Iris pigment epithelial cell (primary cell): ENCODE measurements around the gene POLR3F.

Source experiments
- DNase-seq: peaks from one replicate; pipeline ENCODE4 v3.0.0-alpha.2; 2011; ENCODE audit warnings: low read depth

The POLR3F gene

DNA sequence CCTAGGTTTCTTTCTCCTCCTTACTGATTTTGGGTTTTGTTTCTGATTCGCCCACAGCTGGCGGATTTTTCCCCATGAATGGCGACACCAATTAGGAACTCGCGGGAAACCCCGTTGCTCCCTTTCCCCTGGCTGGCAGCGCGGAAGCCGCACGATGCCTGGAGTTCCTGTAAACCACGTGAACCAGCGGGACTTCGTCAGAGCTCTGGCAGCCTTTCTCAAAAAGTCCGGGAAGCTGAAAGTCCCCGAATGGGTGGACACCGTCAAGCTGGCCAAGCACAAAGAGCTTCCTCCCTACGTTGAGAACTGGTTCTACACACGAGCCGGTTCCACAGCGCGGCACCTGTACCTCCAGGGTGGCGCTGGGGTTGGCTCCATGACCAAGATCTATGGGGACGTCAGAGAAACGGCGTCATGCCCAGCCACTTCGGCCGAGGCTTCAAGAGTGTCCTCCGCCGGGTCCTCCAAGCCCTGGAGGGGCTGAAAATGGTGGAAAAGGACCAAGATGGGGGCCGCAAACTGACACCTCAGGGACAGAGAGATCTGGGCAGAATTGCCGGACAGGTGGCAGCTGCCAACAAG is 37.4 kb downstream of the POLR3F start:
- DNase-seq: peak; percentile 14

DNA sequence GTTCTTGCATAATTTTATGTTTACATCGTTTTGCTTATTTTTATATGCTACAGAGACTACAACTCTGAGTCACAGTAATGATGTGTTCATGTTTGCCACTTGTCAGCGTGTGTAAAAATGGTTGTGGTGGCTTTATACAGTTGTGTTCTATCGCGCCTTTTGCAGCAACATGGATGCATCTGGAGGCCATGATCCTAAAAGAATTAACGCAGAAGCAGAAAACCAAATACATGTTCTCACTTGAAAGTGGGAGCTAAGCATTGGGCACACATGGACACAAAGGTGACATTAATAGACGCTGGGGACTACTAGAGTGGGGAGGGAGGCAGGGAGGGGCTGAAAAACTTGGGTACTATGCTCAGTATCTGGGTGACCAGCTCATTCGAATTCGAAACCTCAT is 39.6 kb downstream of the POLR3F start:
- no peak for DNase-seq

DNA sequence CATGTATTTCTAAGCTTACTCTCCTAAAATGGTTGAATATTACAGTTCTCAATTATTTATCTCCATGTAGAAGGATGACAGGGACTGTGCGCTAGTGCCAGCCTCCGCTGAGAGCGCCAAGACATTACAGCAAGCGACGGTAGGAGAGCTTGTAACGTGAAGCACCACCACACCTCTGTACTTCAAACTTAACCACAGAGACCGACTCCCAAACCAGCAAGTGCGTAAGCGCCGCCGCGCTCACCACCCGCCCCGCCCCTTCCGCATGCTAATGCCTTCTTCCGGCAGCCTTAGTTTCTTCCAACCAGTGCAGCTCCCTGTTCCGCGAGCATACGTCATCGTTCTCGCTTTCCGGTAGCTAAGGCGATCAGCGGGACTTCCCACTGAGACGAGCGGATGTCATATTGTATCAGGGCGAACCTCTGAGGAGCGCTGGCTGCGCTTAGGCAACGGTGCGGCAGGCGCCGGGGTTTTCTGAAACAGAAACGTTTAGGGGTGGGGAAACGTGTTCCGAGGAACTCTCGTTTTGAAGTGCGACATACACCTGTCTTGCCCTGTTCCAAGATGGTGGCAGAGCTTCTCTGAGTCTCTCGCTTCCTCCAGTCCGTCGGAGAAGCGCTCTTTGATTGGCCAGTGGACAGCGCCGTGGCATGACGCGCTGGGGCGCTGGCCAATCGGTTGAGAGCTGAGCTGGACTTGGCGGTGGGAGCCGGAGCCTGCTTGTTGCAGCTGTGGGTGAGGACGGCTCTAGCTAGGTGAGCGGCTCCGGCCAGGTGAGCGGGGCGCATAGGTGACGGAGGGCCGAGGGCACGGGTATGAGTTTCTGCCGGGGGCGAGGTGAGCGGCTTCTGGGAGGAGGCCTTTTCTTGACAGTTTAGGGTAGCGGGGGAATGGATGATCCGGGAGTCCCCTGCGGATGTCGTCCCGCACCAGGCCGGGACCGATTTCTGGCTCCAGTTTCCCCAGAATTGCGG is 40.3 kb downstream of the POLR3F start, which contains the start of gene SEC23B:
Gene SEC23B, plus strand, starts transcription at position 723 of the 974 bp plus-strand sequence. CDS start 2,896 bp downstream, outside the sequence.
- peak; percentile 99 for DNase-seq

DNA sequence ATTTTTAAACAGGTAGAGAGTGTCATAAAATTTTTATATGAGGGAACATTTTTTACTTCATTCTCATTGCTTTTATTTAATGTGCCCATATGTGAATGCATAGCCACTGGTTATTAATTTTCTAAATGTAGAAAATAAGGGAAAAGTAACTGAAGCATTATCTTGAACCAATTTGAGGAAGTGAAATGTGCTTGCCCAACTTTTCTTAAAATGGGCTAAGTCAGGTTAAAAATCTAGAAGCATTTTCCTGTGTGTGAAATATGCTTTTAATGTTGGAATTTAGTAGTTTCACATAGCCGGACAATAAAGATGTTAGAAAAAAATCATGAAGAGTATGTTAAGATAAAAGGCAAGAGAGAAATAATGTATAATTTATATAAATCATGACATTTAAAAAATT is 44.4 kb downstream of the POLR3F start:
- no peak for DNase-seq

DNA sequence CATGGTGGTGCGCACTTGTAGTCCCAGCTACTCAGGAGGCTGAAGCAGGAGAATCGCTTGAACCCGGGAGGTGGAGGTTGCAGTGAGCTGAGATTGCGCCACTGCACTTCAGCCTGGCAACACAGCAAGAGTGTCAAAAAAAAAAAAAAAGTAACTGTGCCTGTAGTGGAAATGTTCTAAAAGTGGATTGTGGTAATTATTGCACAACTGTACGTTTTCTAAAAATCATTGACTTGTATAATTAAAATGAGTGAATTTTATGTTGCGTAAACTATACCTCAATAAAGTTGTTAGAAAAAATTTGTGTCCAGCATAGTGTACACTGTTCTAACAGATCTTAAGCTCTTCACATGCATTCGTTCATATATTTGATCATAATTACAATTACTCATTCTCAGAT is 46.0 kb downstream of the POLR3F start:
- no peak for DNase-seq

DNA sequence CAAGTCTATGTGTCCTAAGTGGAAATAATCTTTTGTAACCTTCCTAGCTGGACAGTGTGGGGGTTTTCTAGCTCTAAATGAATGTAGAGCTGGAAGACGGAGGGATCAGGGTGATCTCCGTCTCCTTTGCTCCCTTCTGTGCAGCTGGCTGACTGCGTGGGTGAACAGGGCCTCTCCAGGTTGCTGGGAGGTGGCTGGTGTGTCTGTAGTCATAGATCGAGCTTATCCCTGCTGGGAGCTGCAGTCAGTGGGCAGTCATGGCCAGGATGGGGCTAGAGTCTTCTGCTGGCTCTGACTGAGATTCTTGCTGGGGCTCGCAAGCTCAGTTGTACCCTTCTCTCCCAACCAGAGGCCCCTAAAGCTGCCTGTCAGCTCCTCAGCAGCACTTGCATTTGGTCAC is 46.9 kb downstream of the POLR3F start:
- DNase-seq: no peak

DNA sequence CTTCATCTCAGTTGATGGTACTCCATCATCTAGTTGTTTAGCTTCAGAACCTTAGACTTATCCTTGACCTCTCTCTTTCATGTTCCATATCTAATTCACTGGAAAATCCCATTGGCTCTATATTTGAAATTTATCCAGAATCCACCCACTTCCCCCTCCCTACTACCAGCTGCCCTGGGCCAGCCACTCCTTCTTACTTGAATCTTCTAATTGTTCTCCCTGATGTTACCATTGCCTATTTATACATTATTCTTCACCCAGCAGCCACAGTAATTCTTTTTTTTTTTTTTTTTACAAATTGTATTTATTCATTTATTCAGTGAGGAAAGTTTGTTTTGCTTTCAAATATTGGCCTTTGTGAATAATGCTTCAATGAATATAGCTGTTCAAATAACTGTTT is 48.8 kb downstream of the POLR3F start:
- DNase-seq: no peak

DNA sequence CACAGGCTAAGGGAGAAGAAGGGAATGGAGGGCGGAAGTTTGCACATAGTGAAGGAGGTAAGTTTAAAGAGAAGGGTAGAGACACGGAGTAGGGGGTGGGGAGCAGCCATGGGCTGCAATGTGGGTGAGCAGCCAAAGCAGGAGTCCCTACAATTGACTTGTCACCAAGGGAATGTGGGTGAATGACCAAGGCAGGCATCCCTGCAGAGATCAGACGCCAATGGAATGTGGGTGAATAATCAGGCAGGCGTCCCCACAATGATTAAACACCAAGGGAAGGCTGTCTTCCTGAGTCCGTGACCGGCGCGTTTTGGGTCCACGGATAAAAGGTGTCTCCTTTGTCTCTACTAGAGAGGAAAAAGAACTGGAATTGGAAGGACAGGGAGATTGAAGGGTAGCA is 54.9 kb downstream of the POLR3F start:
- peak; percentile 22 for DNase-seq

DNA sequence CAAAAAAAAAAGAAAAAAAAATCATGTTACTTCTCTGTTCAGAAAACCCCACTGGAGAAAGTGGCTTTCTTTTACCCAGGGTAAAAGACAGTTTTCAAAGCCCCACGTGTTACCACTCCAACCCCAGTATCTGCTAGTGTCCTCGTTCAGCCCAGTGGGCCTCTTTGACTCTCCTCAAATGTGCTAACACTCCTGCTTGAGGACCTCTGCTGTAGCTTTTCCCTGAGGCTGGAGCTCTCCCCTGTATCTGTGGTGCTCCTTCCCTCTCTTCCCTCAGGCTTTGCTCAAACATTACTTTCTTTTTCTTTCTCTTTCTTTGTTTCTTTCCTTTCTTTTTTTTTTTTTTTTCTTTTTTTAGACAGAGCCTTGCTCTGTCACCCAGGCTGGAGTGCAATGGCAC is 55.9 kb downstream of the POLR3F start:
- DNase-seq: no peak

DNA sequence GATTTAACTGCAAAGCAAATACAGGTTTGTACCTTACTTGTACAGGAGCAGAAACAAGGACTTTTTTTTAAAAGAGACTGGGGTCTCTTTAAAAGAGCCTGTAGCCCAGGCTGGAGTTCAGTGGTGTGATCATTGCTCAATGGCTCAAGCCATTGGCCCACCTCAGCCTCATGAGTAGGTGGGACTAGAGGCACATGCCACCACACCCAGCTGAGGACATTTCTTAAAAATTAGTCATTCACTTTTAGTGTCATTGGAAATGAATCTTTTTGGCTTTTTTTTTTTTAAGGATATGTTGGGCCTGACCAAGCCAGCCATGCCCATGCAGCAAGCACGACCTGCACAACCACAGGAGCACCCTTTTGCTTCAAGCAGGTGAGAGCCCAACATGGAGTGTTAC is 57.5 kb downstream of the POLR3F start:
- peak; percentile 63 for DNase-seq

DNA sequence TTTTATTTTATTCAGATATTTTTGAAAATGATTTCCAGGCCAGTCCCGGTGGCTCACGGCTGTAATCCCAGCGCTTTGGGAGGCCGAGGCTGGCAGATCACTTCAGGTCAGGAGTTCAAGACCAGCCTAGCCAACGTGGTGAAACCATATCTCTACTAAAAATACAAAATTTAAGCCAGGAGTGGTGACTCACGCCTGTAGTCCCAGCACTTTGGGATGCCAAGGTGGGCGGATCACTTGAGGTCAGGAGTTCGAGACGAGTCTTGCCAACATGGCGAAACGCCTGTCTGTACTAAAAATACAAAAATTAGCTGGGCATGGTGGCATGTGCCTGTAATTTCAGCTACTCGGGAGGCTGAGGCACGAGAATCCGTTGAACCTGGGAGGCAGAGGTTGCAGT is 59.6 kb downstream of the POLR3F start:
- peak; percentile 27 for DNase-seq

DNA sequence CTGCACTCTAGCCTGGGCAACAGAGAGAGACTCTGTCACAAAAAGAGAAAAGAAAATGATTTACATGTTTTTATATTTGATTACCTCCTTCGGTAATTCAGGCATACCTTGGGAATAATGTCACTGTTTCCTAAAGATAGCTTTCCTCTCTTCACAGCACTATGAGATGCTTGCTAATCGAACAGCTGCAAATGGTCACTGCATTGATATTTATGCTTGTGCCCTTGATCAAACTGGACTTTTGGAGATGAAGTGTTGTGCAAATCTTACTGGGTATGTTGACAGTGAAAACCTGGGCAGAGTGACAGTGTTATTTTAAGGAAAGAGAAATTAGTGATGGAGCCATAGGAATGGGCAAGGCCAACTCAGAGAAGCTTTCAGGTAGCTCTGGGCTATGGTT is 60.1 kb downstream of the POLR3F start:
- no peak for DNase-seq

DNA sequence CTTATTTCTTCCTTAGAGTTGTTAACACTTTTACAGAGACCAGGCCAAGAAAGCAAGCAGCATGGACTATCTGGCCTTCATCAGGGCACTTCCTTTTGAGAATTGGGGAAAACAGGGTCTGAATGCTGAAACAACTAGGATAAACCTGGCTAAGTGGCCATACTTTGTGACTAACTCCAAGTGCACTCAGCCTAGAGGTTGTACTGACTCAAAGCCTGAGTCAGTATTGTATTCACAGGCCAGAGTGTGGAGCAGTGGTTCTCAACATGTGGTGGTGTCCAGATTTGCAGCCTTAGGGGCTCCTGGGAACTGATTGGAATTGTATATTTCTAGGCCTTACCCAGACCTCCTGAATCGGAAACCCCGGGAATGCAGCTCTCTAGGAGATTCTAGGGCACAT is 60.6 kb downstream of the POLR3F start:
- DNase-seq: peak; percentile 69

DNA sequence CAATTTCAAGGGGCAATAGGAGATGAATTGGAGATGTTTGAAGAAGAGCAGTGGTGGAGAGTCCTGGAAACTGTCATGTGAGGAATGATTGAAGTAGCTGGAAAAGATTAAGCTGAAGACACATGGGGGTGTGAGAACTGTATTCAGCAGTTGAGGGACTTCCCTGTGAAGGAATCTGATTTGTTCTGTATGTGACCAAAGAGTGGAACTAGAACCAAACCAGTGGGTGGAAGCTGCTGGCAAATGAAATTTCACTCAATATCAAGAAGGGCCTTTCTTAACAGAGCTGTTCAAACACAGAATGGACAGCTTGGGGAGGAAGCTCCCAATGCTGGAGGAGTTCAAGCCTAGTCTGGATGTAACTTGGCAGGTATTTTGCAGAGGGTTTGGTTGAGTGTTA is 61.9 kb downstream of the POLR3F start:
- no peak for DNase-seq

DNA sequence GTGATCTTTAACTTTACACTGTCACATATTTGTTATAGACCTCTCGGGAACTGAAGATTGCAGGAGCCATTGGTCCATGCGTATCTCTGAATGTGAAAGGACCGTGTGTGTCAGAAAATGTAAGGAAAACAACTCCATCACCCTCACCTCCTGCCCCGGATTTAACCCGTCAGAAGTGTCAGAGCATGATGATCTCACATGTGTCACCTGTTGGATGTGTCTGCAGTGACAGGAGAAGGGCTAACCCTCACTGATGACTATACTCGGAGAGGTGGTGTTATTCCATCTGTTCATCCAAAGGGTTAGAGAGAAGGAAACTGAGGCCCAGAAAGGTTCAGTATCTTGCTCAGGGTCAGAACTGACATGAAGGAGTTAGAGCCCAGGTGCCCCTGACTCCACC is 65.4 kb downstream of the POLR3F start:
- no peak for DNase-seq

DNA sequence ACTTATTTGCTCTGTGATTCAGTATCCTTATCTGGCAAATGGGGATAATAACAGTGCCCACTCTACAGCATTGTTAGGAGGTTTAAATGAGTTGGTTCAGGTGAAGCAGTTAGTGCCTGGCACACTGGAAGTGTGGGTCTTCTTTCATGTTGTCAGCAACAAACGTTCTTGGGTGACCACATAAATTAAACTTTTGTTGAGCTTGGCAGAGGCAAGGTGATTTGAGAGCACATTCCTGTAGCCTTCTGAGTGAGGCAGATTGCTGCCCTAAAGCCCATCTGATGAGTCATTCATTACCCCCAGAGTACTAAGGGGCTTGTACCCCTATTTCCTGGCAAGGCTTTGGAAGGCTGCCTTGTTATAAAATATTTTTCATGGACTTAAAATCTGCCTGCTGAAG is 66.3 kb downstream of the POLR3F start:
- peak; percentile 36 for DNase-seq

DNA sequence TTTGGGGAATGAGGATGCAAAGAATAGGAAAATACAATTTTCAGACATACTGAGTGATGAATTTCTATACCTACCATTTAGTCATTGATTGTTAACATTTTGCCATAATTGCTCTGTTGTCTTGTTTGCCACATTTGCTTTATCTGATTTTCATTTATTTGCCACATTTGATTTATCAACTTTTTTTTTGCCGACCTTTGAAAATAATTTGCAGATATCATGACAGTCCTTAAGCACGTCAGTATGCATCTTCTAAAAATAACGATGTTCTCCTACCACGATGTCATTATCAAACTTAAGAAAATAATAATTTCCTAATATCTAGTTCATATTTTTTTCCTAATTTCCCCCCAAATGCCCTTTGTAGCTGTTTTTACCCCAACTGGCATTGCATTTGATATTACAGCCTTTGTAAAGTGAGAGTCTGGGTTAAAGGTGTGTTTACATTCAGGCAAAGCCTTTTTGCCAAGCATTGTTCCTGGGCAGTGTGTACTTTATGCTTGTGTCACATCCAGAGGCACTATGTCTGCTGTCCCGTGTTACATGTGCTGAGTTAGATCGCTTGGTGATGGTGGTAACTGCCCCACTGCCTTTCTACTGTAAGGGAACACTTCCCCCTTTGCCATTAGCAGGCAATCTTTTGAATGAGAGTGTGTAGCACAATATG is 66.9 kb downstream of the POLR3F start:
- DNase-seq: no peak
